Activated CD8-positive, alpha-beta memory T cell treated with anti-CD3 and anti-CD28 coated beads for 4 hours (primary cell): Measurements from ENCODE around the gene IFT88.
"Not testable (repeated sequence)": the region's sequence is repeated elsewhere in the genome, so short reads cannot be mapped to it uniquely, and the experiment has no call there.

Source experiments
- DNase-seq, 2 donors: peaks; one replicate each; pipeline ENCODE4 v3.0.0-alpha.2; 2020; ENCODE audit warnings: low read depth in 2 of 2

IFT88 gene

GRCh38 chr13:20636079-20636478 is 69.1 kb downstream of the IFT88 start:
- DNase-seq: no peak

DNA sequence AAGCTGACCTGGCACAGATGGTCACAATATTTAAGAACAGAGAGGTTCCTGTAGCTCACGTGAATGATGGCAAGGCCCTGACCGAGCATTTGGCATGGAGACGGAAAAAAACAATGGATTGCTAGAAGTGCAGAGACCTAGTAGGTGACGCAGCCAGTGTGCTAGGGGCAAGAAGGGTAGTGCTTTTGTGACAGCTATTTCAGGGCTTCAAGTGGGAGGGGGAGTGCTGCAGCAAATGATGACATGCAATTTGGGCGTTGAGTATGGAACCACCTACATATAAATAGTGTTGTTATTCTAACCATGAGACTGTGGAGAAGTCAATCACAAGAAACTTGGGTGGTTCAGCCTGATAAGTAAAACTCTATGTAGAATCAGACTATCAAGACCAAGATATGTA is 70.9 kb downstream of the IFT88 start:
- no peak for DNase-seq

DNA sequence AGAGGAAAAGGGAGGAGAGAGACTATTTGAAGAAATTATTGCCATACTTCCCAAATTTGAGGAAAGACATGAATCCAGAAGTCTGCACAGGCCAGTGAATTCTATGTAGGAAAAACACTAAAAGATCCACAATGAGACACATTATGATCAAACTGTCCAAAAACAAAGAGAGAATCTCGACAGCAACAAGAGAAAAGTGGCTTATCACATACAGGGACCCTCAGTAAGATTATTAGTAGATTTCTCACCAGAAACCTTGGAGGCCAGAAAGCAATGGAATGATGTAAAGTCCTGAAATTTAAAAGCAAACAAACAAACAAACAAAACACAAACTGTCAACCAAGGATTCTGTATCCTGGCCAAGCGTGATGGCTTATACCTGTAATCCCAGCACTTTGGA is 80.8 kb downstream of the IFT88 start:
- no peak for DNase-seq

DNA sequence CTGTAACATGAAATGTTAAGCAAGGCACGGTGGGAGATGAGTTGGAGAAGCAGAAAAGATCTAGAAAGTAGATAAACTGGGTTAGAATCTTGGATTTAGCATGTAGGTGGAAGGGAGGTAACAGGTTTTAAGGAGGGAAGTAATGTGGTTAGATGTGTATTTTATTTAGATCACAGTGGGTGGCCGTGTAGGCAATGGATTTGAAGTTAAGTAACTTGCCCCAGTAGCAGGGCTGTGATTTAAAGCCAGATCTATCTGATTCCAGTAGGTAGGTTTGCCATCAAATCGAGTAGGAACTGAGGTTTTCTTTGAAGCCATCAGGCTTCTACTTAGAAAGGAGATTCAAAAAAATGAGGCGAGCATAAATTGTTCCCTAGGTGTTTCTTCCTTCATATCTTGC is 86.0 kb downstream of the IFT88 start:
- no peak for DNase-seq

GRCh38 chr13:20654156-20654555 is 87.2 kb downstream of the IFT88 start:
- no peak for DNase-seq

DNA sequence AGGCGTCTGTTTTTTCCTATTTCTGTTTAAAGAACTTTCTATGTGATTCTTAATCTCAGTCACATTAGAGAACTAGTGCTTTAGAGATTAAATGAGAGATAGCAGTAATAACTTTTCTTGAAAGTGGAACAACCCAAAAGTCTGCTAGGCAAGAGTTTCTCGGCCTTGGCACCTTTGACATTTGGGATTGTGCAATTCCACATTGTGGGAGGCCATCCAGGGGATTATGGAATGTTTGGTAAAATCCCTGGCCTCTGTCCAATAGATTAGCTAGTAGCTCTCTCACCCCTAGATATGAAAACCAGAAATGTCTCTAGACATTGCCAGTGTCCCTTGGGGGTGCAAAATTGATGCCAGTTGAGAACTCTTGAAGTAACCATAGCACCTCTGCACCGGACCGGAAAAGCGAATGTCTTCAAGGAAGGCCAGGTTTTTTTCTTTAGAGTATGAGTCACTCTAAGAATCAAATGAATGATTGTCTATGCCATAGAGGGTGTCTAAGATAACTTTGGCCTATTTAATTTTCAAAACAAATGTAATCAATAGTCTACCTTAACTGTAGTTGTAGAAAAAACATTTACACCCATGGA is 91.6 kb downstream of the IFT88 start:
- DNase-seq: no peak

GRCh38 chr13:20664351-20664750 is 97.4 kb downstream of the IFT88 start:
- DNase-seq: no peak

- DNase-seq: no peak
Measured at GRCh38 chr13:20666948-20667347, 100.0 kb downstream of the IFT88 start.

DNA sequence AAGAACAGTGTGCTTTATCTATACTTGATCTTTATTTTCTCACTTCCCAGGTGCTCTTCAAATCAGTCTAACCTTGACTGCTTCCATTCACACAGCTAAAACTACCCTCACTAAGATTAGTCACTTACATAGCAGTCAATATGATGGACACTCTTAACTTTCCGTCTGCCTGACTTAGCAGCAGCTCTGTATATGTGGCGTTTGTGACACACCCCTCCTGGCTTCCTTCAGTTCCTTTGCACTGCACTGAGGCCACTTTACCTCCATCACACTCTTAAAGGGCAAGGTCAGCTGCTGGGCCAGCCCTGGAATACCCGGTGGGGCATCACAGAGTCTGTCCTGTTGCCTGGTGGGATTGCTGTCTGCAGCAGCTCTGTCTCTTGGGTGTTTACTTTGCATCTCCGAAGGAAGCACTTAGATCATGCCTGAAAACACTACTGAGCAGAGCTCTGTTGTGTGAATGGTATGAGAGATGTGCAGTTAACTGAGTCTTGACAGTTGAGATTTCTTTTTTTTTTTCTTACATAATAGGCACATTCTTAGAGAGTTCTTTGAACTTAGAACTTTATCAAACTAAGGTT is 101.0 kb downstream of the IFT88 start:
- no peak for DNase-seq

GRCh38 chr13:20669162-20669561 is 102.2 kb downstream of the IFT88 start:
- DNase-seq: no peak

GRCh38 chr13:20671789-20672188 is 104.8 kb downstream of the IFT88 start:
- no peak for DNase-seq

DNA sequence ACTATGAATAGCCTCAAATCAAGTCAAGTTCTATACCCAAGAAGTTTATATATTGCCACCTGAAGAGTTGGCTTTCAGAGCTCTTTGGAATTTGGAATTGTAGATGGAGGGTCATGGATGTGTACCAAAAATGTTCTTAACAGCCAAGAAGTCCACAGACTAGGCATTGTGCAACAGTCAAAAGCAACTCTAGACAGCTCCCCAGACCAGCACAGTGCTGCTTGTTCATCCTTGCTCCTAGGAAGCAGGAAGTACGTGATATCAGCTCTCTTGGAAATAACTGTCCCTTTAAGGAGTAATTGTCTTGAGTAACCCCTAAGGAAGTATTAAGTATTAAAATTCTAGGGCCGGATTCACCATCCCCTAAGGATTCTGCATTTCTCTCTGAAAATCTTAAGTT is 105.8 kb downstream of the IFT88 start:
- DNase-seq: no peak

- no peak for DNase-seq
Measured at GRCh38 chr13:20673715-20674114, 106.8 kb downstream of the IFT88 start.

DNA sequence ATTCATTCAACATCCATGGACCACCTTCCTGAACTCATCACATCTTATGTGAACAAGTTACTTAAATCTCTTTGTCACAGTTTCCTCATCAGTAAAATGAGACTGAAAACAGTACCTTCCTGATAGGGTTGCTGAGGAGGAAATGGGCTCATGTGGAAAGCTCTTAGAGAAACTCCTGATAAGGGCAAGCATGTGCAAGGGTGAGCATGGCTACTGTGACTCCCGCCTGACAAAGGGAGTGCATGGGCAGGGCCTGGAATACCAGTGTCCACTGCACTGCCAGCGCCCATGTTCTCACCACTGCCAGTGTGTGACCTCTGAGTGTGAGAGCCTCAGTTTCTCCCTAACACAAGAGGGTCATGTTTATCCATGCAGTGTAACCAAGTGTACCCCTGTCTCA is 109.3 kb downstream of the IFT88 start:
- no peak for DNase-seq

- DNase-seq: not testable (repeated sequence)
Measured at GRCh38 chr13:20678606-20679005, 111.6 kb downstream of the IFT88 start.

- no peak for DNase-seq
Measured at GRCh38 chr13:20679879-20680278, 112.9 kb downstream of the IFT88 start.

GRCh38 chr13:20680416-20681080 is 113.6 kb downstream of the IFT88 start:
- no peak for DNase-seq

- DNase-seq: not testable (repeated sequence)
Measured at GRCh38 chr13:20681481-20681880, 114.5 kb downstream of the IFT88 start.

- DNase-seq: no peak
Measured at GRCh38 chr13:20682061-20682460, 115.1 kb downstream of the IFT88 start.

DNA sequence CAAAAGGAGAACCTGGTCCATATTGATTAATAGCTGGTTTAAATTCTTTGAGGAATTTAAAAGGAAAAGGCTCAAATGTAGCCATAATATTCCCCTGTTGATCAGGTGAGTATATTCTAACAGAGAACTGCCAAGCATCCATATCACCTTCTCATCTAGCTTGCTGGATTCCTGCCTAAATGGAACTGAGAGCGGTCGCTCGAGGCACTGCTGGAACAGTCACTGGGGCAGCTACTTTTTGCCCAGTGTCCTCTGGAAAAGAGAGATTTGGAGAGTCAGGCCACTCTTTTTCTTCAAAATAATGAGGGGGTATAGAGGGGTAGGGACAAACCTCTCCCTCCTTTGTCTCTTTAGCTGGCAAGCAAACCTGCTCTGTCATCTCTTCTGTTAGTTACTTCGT is 117.1 kb downstream of the IFT88 start:
- no peak for DNase-seq

- DNase-seq: no peak
Measured at GRCh38 chr13:20684546-20684945, 117.6 kb downstream of the IFT88 start.

GRCh38 chr13:20685092-20685491 is 118.1 kb downstream of the IFT88 start:
- DNase-seq: no peak

DNA sequence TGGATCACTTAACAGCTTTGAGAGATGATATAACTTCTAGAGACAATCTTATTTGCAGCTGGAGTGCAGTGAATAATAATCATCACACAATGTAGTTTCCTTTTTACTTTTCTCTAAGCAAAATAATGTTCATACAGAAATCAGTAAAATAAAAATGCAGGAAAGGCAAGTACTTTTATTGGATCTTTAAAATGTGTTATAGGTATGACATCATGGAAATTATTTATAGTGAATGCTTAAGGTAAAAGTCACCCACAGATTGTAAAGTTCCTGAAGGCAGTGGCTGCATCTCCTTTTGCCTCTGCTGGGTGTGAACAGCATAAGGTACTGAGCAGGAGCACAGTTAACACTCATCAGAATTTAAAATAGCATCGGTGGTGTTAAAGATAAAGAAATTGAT is 119.2 kb downstream of the IFT88 start:
- no peak for DNase-seq
